GM23338 (cell line): Measurements from ENCODE around the gene STX10. TPM values are rescaled to one million over a fixed set of nuclear protein-coding genes. Genes with fewer than 3 reads are reported as not detected.
A peak's percentile ranks its signal among the peaks of the same experiment; 100 is the strongest.

Experiments used
- ATAC-seq: fragments of 200-7000 bp; cut with Tn5 transposase; 3 replicates; pipeline ENCODE4 v1.9.1; 2020
- DNase-seq: peaks from one replicate; pipeline ENCODE4 v3.0.0-alpha.2; 2015; ENCODE audit warnings: low spot score
- H2AFZ ChIP-seq: fragments of 200-600 bp; sonication (generic); 2 replicates; pipeline ENCODE4 v1.8.0; 2016; ENCODE audit warnings: antibody characterized with exemption, mild to moderate bottlenecking, moderate library complexity
- H3F3A ChIP-seq: fragments of 200-600 bp; sonication (generic); replicated peaks from 2 replicates; pipeline ENCODE4 v1.8.0; 2017; ENCODE audit warnings: antibody characterized with exemption, mixed run types, low read depth
- H3K27ac ChIP-seq: fragments of 200-600 bp; sonication (generic); 2 replicates; pipeline ENCODE4 v1.6.1; 2016; ENCODE audit warnings: low read depth
- H3K27me3 ChIP-seq: fragments of 200-600 bp; sonication (generic); 2 replicates; pipeline ENCODE4 v1.8.0; 2016; ENCODE audit warnings: mild to moderate bottlenecking, mixed run types, moderate library complexity; ENCODE audit not compliant: insufficient read depth
- H3K36me3 ChIP-seq: fragments of 200-600 bp; sonication (generic); 2 replicates; pipeline ENCODE4 v1.8.0; 2016; ENCODE audit warnings: mild to moderate bottlenecking; ENCODE audit not compliant: insufficient read depth
- H3K4me1 ChIP-seq: fragments of 200-600 bp; sonication (generic); 2 replicates; pipeline ENCODE4 v1.8.0; 2016; ENCODE audit warnings: mild to moderate bottlenecking, moderate library complexity; ENCODE audit not compliant: insufficient read depth
- H3K4me2 ChIP-seq: fragments of 200-600 bp; sonication (generic); 2 replicates; pipeline ENCODE4 v1.7.1; 2017; ENCODE audit warnings: mixed run types
- H3K4me3 ChIP-seq: fragments of 200-600 bp; sonication (generic); 2 replicates; pipeline ENCODE4 v1.6.1; 2016; ENCODE audit warnings: mixed run types
- H3K79me2 ChIP-seq: fragments of 200-600 bp; sonication (generic); replicated peaks from 2 replicates; pipeline ENCODE4 v1.8.0; 2017; ENCODE audit warnings: mild to moderate bottlenecking; ENCODE audit not compliant: insufficient read depth
- H3K9me2 ChIP-seq: fragments of 200-600 bp; sonication (generic); 2 replicates; pipeline ENCODE4 v1.8.0; 2017; ENCODE audit not compliant: insufficient read depth
- H4K20me1 ChIP-seq: fragments of 200-600 bp; sonication (generic); replicated peaks from 2 replicates; pipeline ENCODE4 v1.8.0; 2017; ENCODE audit warnings: mild to moderate bottlenecking; ENCODE audit not compliant: insufficient read depth
- H3K27ac Mint-ChIP-seq: 2 replicates; pipeline ENCODE4 v1.8.0; 2020; ENCODE audit warnings: inconsistent platforms, mild to moderate bottlenecking, moderate library complexity, mixed read lengths
- H3K27me3 Mint-ChIP-seq: 3 replicates; pipeline ENCODE4 v1.8.0; 2022; ENCODE audit warnings: low read depth, mild to moderate bottlenecking, moderate library complexity, mixed read lengths, inconsistent platforms; ENCODE audit not compliant: insufficient read depth, poor library complexity
- H3K36me3 Mint-ChIP-seq: 3 replicates; pipeline ENCODE4 v1.8.0; 2021; ENCODE audit warnings: low read depth, mild to moderate bottlenecking, inconsistent platforms, moderate library complexity, mixed read lengths
- H3K4me1 Mint-ChIP-seq: 3 replicates; pipeline ENCODE4 v1.8.0; 2020; ENCODE audit warnings: mild to moderate bottlenecking, inconsistent platforms, mixed read lengths
- H3K4me3 Mint-ChIP-seq: 3 replicates; pipeline ENCODE4 v1.8.0; 2021; ENCODE audit warnings: moderate library complexity, mild to moderate bottlenecking, inconsistent platforms, mixed read lengths
- H3K9me3 Mint-ChIP-seq: 3 replicates; pipeline ENCODE4 v1.8.0; 2020; ENCODE audit warnings: moderate library complexity, mild to moderate bottlenecking, inconsistent platforms, mixed read lengths
- CREB1 ChIP-seq: fragments of 250-450 bp; sonication (Bioruptor Pico); IDR thresholded peaks from 2 replicates; pipeline ENCODE4 v1.5.0; 2020; ENCODE audit warnings: low read depth, mild to moderate bottlenecking, moderate library complexity
- ETS1 ChIP-seq: IDR thresholded peaks from 2 replicates; pipeline ENCODE4 v1.6.1; 2016; ENCODE audit warnings: antibody characterized with exemption
- EZH2 ChIP-seq: fragments of 200-600 bp; sonication (generic); IDR thresholded peaks from one replicate; pipeline ENCODE4 v1.8.0; 2017; ENCODE audit warnings: antibody characterized with exemption, mild to moderate bottlenecking, low read depth; ENCODE audit not compliant: unreplicated experiment
- JUNB ChIP-seq: IDR thresholded peaks from one replicate; pipeline ENCODE4 v1.6.1; 2016; ENCODE audit warnings: antibody characterized with exemption; ENCODE audit not compliant: unreplicated experiment
- NANOG ChIP-seq: IDR thresholded peaks from 2 replicates; pipeline ENCODE4 v1.6.1; 2016; ENCODE audit warnings: antibody characterized with exemption, borderline replicate concordance
- POLR2AphosphoS5 ChIP-seq: IDR thresholded peaks from 2 replicates; pipeline ENCODE4 v1.6.1; 2016; ENCODE audit warnings: antibody characterized with exemption, low read depth
- REST ChIP-seq: IDR thresholded peaks from one replicate; pipeline ENCODE4 v1.6.1; 2018; ENCODE audit warnings: antibody characterized with exemption; ENCODE audit not compliant: unreplicated experiment
- STAT1 ChIP-seq: IDR thresholded peaks from one replicate; pipeline ENCODE4 v1.6.1; 2016; ENCODE audit warnings: antibody characterized with exemption; ENCODE audit not compliant: unreplicated experiment
- ZNF114 ChIP-seq: fragments of 250-450 bp; sonication (Bioruptor Pico); IDR thresholded peaks from 2 replicates; pipeline ENCODE4 v1.5.0; 2020; ENCODE audit warnings: mild to moderate bottlenecking, moderate library complexity
- ZNF331 ChIP-seq: fragments of 250-450 bp; sonication (Bioruptor Pico); IDR thresholded peaks from 2 replicates; pipeline ENCODE4 v1.5.0; 2020; ENCODE audit warnings: low read depth, mild to moderate bottlenecking, moderate library complexity
- polyA plus RNA-seq: library from polyadenylated mRNA; unstranded; fragments of >200 nt; fragmentation: Nextera tagmentation; extraction: Ambion mirVana; gene quantifications from 2 replicates; pipeline ENCODE4 v1.2.1, GENCODE V29; 2016
- total RNA-seq: library from RNA; depleted of rRNA; stranded (reverse); fragments of >200 nt; shearing (Covaris generic); gene quantifications from 2 replicates; pipeline ENCODE4 v1.2.3, GENCODE V29; 2014
- TF ChIP-seq, protein P1 (sequence below): fragments of 250-450 bp; sonication (Bioruptor Pico); IDR thresholded peaks from 2 replicates; pipeline ENCODE4 v1.5.0; 2020; ENCODE audit warnings: mild to moderate bottlenecking, moderate library complexity
- TF ChIP-seq, protein P2 (sequence below), 2 experiments: fragments of 200-600 bp in 1 of 2; sonication (generic) in 1 of 2; conservative IDR thresholded peaks; 2 replicates each; pipeline versions ENCODE4 v1.5.1 to v1.6.1; 2016 to 2017; ENCODE audit warnings: antibody characterized with exemption in 2 of 2, low read depth in 2 of 2, mild to moderate bottlenecking in 2 of 2, moderate library complexity in 1 of 2

STX10 gene
- total and polyA plus RNA-seq, 2 experiments from 2014 or later, result 42.8 to 55.9 TPM

DNA sequence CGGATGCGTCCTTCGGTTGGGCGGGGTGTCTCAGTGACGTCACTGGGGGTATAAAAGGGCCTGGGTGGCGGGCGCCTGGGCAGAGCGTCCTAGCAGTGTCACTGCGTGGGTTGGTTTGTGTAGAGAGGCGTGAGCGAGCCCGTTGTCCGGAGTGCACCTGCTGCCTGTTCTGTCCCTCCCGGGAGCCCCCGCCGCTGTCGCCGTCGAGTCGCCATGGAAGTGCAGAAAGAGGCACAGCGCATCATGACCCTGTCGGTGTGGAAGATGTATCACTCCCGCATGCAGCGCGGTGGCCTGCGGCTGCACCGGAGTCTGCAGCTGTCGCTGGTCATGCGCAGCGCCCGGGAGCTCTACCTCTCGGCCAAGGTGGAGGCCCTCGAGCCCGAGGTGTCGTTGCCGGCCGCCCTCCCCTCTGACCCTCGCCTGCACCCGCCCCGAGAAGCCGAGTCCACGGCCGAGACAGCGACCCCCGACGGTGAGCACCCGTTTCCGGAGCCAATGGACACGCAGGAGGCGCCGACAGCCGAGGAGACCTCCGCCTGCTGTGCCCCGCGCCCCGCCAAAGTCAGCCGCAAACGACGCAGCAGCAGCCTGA, 2.9 kb upstream of the STX10 start (continued):
- TF ChIP-seq POLR2AphosphoS5, result peak; percentile 100

- DNase-seq, result peak; percentile 98
- Histone ChIP-seq H3F3A (peaks cover 29% of the 10 kb centered on the region), H3K9me2 (no peaks in the 10 kb centered on the region), H3K4me3 (peak overlapping the region; percentile 100), H3K79me2 (peaks cover 46% of the 10 kb centered on the region), H3K4me2 (peak overlapping the region; percentile 99), H4K20me1 (peaks cover 8% of the 10 kb centered on the region), H2AFZ (no peak overlapping the region), H3K27me3 (no peaks in the 10 kb centered on the region), H3K4me1 (peaks cover 11% of the 10 kb centered on the region), H3K36me3 (peaks cover 7% of the 10 kb centered on the region; the same call in 1 of the 2 replicates), H3K27ac (peak overlapping the region; percentile 100)
- Mint-ChIP-seq H3K4me1 (peaks cover 23% of the 10 kb centered on the region), H3K36me3 (peaks cover 31% of the 10 kb centered on the region), H3K9me3 (peaks cover 23% of the 10 kb centered on the region), H3K27me3 (peaks cover 56% of the 10 kb centered on the region), H3K27ac (peak overlapping the region; percentile 100), H3K4me3 (peak overlapping the region; percentile 99)
- ATAC-seq, result peak; percentile 9
- no peak for TF ChIP-seq POLR2AphosphoS5
- no peak for TF ChIP-seq CREB1
- TF ChIP-seq ETS1, result no peak
- no peak for TF ChIP-seq NANOG
- TF ChIP-seq, protein P1, sequence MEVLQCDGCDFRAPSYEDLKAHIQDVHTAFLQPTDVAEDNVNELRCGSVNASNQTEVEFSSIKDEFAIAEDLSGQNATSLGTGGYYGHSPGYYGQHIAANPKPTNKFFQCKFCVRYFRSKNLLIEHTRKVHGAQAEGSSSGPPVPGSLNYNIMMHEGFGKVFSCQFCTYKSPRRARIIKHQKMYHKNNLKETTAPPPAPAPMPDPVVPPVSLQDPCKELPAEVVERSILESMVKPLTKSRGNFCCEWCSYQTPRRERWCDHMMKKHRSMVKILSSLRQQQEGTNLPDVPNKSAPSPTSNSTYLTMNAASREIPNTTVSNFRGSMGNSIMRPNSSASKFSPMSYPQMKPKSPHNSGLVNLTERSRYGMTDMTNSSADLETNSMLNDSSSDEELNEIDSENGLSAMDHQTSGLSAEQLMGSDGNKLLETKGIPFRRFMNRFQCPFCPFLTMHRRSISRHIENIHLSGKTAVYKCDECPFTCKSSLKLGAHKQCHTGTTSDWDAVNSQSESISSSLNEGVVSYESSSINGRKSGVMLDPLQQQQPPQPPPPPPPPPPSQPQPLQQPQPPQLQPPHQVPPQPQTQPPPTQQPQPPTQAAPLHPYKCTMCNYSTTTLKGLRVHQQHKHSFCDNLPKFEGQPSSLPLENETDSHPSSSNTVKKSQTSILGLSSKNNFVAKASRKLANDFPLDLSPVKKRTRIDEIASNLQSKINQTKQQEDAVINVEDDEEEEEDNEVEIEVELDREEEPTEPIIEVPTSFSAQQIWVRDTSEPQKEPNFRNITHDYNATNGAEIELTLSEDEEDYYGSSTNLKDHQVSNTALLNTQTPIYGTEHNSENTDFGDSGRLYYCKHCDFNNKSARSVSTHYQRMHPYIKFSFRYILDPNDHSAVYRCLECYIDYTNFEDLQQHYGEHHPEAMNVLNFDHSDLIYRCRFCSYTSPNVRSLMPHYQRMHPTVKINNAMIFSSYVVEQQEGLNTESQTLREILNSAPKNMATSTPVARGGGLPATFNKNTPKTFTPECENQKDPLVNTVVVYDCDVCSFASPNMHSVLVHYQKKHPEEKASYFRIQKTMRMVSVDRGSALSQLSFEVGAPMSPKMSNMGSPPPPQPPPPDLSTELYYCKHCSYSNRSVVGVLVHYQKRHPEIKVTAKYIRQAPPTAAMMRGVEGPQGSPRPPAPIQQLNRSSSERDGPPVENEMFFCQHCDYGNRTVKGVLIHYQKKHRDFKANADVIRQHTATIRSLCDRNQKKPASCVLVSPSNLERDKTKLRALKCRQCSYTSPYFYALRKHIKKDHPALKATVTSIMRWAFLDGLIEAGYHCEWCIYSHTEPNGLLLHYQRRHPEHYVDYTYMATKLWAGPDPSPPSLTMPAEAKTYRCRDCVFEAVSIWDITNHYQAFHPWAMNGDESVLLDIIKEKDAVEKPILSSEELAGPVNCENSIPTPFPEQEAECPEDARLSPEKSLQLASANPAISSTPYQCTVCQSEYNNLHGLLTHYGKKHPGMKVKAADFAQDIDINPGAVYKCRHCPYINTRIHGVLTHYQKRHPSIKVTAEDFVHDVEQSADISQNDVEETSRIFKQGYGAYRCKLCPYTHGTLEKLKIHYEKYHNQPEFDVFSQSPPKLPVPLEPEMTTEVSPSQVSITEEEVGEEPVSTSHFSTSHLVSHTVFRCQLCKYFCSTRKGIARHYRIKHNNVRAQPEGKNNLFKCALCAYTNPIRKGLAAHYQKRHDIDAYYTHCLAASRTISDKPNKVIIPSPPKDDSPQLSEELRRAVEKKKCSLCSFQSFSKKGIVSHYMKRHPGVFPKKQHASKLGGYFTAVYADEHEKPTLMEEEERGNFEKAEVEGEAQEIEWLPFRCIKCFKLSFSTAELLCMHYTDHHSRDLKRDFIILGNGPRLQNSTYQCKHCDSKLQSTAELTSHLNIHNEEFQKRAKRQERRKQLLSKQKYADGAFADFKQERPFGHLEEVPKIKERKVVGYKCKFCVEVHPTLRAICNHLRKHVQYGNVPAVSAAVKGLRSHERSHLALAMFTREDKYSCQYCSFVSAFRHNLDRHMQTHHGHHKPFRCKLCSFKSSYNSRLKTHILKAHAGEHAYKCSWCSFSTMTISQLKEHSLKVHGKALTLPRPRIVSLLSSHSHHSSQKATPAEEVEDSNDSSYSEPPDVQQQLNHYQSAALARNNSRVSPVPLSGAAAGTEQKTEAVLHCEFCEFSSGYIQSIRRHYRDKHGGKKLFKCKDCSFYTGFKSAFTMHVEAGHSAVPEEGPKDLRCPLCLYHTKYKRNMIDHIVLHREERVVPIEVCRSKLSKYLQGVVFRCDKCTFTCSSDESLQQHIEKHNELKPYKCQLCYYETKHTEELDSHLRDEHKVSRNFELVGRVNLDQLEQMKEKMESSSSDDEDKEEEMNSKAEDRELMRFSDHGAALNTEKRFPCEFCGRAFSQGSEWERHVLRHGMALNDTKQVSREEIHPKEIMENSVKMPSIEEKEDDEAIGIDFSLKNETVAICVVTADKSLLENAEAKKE (CRISPR knock-in tag), result no peak
- TF ChIP-seq ZNF114 (CRISPR knock-in tag), result no peak
- TF ChIP-seq, protein P2, sequence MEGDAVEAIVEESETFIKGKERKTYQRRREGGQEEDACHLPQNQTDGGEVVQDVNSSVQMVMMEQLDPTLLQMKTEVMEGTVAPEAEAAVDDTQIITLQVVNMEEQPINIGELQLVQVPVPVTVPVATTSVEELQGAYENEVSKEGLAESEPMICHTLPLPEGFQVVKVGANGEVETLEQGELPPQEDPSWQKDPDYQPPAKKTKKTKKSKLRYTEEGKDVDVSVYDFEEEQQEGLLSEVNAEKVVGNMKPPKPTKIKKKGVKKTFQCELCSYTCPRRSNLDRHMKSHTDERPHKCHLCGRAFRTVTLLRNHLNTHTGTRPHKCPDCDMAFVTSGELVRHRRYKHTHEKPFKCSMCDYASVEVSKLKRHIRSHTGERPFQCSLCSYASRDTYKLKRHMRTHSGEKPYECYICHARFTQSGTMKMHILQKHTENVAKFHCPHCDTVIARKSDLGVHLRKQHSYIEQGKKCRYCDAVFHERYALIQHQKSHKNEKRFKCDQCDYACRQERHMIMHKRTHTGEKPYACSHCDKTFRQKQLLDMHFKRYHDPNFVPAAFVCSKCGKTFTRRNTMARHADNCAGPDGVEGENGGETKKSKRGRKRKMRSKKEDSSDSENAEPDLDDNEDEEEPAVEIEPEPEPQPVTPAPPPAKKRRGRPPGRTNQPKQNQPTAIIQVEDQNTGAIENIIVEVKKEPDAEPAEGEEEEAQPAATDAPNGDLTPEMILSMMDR (conservative IDR thresholded peaks at IDR 0.05; ENCODE audit: low read depth in 2 of 2), result no peak
- TF ChIP-seq EZH2, result no peak
- no peak for TF ChIP-seq REST
- no peak for TF ChIP-seq JUNB
- TF ChIP-seq STAT1, result no peak
- no peak for TF ChIP-seq ZNF331
These were observed 2.3 kb upstream of the STX10 start for GRCh38 chr19:13152356-13152973.
